ENCODE data around the gene DLGAP1. TPM values are rescaled to one million over a fixed set of nuclear protein-coding genes. Genes with fewer than 3 reads are reported as not detected.
A peak's percentile ranks its signal among the peaks of the same experiment; 100 is the strongest.

The DLGAP1 gene
- total and polyA plus RNA-seq, 3 donors from 2014 or later = 18.6 to 93.8 (median 69.1) TPM

DNA sequence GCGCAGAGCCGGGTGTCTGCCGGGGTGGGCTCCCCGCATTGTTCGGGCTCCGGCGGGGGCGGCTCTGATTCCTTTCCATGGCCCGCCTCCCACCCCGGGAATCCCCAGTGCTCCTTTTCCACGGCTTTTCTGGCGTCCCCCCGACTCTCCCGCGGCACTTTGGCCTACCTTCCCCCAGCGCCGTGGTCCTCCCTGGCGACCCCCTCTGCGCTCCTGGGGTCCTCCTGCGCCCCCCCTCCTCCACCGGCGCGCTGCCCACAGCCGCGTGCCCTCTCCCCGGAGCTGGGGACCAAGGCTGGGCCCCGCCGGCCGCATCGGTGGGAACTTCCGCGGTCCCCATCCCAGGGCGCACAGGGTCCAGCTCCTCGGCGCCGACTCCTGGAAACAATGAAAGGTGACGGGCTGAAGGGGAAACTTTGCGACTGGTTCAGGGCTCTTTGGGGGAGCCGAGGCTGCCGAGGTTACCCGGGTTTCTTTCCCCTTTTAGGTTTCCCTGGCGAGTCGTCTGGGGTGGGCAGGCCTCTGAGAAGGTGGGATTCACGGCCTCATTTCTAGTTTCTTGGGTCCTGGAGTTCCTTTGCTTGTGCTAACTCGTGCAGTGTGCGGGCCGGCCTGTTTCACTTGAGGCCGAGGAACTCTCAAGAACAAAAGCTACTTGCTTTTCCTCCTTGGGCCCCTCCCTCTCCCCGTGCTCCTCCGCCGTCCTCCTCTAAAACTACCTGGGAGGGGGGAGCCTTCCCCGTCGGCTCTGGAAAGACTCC lies 1002.9 kb downstream of the DLGAP1 start:
- peaks cover 21% of the 10 kb centered on the region for H3K4me1 ChIP-seq
- TF ChIP-seq, protein P1, sequence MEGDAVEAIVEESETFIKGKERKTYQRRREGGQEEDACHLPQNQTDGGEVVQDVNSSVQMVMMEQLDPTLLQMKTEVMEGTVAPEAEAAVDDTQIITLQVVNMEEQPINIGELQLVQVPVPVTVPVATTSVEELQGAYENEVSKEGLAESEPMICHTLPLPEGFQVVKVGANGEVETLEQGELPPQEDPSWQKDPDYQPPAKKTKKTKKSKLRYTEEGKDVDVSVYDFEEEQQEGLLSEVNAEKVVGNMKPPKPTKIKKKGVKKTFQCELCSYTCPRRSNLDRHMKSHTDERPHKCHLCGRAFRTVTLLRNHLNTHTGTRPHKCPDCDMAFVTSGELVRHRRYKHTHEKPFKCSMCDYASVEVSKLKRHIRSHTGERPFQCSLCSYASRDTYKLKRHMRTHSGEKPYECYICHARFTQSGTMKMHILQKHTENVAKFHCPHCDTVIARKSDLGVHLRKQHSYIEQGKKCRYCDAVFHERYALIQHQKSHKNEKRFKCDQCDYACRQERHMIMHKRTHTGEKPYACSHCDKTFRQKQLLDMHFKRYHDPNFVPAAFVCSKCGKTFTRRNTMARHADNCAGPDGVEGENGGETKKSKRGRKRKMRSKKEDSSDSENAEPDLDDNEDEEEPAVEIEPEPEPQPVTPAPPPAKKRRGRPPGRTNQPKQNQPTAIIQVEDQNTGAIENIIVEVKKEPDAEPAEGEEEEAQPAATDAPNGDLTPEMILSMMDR (IDR thresholded peaks at IDR 0.05) = no peak
- no peak for TF ChIP-seq POLR2A (IDR thresholded peaks at IDR 0.05)
- DNase-seq = peak; percentile 66
- 1% methylated on average over 37 to 49 of the region's 53 CpGs for WGBS, 2 donors
- no peaks in the 10 kb centered on the region for H3K27me3 ChIP-seq
- H3K9me3 ChIP-seq = no peaks in the 10 kb centered on the region
- peak overlapping the region; percentile 80 to 96 for H3K4me3 ChIP-seq
- intact Hi-C loops (cut with DNase I; ENCODE audit: low total_unique reads) = loop anchor here (5.0 kb wide), 1 partner anchor 145 kb away; no protein-coding TSS in a partner anchor
- peak overlapping the region; percentile 97 to 98 for H3K27ac ChIP-seq
- no peaks in the 10 kb centered on the region for H3K36me3 ChIP-seq (ENCODE audit: low read depth, missing control alignments)

DNA sequence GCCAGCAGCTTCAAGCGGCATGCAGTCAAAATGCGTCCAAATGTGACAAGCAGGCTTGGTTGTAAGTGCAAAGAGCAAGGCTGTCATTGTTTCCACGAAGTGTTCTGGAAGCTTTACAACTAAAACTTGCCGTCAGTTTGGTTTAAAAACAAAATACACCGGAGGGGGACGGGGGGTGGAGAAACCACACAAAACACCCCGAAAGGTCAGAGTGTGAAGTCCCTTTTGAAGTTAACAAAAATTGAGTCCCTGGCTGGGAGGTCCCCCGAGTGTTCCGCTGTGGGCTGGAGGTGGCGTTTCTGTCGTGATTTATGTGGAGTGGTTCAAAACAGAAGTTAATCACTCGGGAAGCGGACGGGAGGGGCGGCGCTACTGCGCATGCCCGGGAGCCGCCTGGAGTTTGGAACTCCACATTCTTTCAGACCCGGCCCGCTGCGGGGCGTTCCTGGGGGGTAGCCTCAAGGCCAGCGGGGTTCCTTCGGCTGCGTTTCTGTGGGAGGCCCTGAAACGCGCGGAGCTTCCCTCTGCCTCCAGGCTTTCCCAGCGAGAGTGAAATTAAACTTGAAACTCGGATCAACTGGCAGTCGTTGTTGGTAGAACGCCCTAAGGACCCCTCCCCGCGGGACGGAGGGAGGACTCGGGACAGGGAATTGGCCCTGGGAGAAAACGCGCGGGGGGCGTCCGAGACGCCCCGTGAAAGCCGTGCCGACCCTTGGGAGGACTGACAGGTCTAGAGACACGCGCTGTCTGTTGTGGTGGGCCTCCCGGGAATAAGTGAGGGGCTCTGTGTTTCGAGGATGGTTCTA lies 1003.7 kb downstream of the DLGAP1 start:
- Histone ChIP-seq H3K27ac (peak overlapping the region; percentile 97 to 98), H3K27me3 (no peaks in the 10 kb centered on the region), H3K36me3 (ENCODE audit: low read depth, missing control alignments) (no peaks in the 10 kb centered on the region), H3K9me3 (no peaks in the 10 kb centered on the region), H3K4me3 (peak overlapping the region; percentile 80 to 96), H3K4me1 (peaks cover 26% of the 10 kb centered on the region)
- DNase-seq = peak; percentile 96
- 0 to 1% methylated on average over 16 to 50 of the region's 50 CpGs for WGBS, 2 donors
- intact Hi-C loops (cut with DNase I; ENCODE audit: low total_unique reads) = loop anchor here (5.0 kb wide), 1 partner anchor 146 kb away; no protein-coding TSS in a partner anchor
- TF ChIP-seq, protein P1 (IDR thresholded peaks at IDR 0.05) = peak in 1 of 3 experiments; percentile 5
- TF ChIP-seq POLR2A (IDR thresholded peaks at IDR 0.05) = peak; percentile 41

DNA sequence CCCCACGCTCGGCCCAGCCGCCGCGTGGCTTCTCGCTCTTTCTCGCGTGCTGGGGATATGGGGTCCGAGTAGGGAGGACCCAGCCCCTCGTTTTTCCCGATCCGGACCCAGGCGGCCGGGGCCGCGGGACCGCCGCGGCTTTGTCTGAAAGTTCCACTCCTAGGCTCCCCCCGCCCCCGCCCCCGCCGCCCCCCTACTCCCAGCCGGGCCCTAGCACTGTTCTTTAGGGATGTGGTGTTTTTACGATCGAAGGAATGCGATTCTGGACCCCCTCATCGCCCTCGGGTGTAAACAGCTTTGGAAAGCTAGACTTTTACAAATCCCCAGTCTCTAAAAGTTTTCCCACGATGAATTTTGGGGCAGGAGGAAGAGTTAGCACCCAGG lies 1004.3 kb downstream of the DLGAP1 start:
- 0 to 1% methylated on average over 20 to 25 of the region's 30 CpGs for WGBS, 2 donors
- no peaks in the 10 kb centered on the region for H3K9me3 ChIP-seq
- no peaks in the 10 kb centered on the region for H3K36me3 ChIP-seq (ENCODE audit: low read depth, missing control alignments)
- TF ChIP-seq, protein P1 (IDR thresholded peaks at IDR 0.05) = no peak
- TF ChIP-seq POLR2A (IDR thresholded peaks at IDR 0.05) = no peak
- H3K4me3 ChIP-seq = peak overlapping the region; percentile 80 to 96
- no peak for DNase-seq
- intact Hi-C loops (cut with DNase I; ENCODE audit: low total_unique reads) = loop anchor here (5.0 kb wide), 1 partner anchor 147 kb away; no protein-coding TSS in a partner anchor
- H3K4me1 ChIP-seq = peaks cover 27% of the 10 kb centered on the region
- H3K27me3 ChIP-seq = no peaks in the 10 kb centered on the region
- peak overlapping the region; percentile 97 to 98 for H3K27ac ChIP-seq

DNA sequence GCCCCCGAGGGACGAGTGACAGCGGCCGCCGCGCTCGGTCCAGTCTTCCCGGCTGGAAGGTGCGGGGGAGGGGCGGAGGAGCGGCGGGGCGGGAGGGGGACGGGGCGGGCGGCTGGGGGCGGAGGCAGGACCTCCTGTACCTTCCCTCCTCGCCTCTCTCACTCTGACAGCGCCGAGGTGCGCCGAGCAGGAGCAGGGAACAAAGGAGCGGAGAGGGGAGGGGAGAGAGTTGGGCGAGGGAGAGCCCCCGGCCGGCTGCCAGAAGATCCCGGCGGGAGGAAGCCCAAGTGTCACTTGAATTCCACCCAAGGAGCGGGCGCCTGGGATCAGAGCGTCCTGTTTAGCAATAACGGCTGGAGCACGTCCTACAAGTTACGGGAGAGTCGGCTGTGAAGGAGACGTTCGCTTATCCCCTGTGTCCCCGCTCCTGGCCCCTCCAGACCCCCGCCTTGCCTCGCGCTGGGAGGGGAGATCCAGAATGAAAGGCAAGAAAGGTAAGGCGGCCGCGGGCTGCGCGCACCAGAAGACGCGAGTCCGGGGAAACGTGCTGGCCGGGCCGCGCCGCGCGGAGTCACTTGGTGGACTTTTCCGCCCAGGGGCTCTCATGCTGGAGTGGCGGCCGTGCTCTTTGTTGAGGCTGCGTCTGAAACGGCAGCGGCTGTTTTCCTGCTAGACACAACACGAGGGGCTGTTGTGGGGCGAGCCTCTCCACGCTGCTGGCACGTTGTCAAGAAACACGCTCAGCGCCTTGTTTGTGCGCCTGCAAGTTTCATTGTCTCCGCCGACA lies 1004.9 kb downstream of the DLGAP1 start, which contains the start of gene TGIF1:
TSS of gene TGIF1 (plus strand) at position 161 of the 787 bp plus-strand sequence. CDS start at position 479, 318 bp downstream.
- Histone ChIP-seq H3K27me3 (no peaks in the 10 kb centered on the region), H3K4me3 (peak within 1 kb of the TSS; percentile 80 to 96), H3K27ac (peak within 1 kb of the TSS; percentile 97 to 98), H3K4me1 (peaks cover 24% of the 10 kb centered on the region), H3K9me3 (no peaks in the 10 kb centered on the region), H3K36me3 (ENCODE audit: low read depth, missing control alignments) (no peaks in the 10 kb centered on the region)
- TF ChIP-seq, protein P1 (IDR thresholded peaks at IDR 0.05) = no peak
- TF ChIP-seq POLR2A (IDR thresholded peaks at IDR 0.05) = no peak
- intact Hi-C loops (cut with DNase I; ENCODE audit: low total_unique reads) = loop anchor here (5.0 kb wide), 1 partner anchor 147 kb away; no protein-coding TSS in a partner anchor
- peak; percentile 87 for DNase-seq
- WGBS, 2 donors = 0% methylated on average over 17 to 57 of the region's 71 CpGs

Data from testis (tissue), 3 donors.